HCT116 (cell line): ENCODE results near the gene DOK6. TPM values are rescaled to one million over a fixed set of nuclear protein-coding genes. Genes with fewer than 3 reads are reported as not detected.

Experiments
- ATAC-seq: fragments of 200-7000 bp; cut with Tn5 transposase; 2 replicates; pipeline ENCODE4 v1.9.1; 2020; ENCODE audit warnings: mild to moderate bottlenecking, moderate library complexity
- BruUV-seq: library from RNA; stranded (reverse); fragments of 400-500 nt; replicated peaks from 2 replicates; lab custom pipeline; 2021; lab: Mats Ljungman, UMichigan
- CTCF ChIA-PET: fragments of 300-600 bp; sonication (Branson Sonifier 250); formaldehyde crosslinking; loops from one replicate; lab custom pipeline; 2021; ENCODE audit warnings: antibody characterized with exemption; lab: Charles Lee
- POLR2A ChIA-PET: fragments of 300-600, 350-600 bp; sonication (Branson Sonifier 250); formaldehyde crosslinking; loops from one replicate; lab custom pipeline; 2021; ENCODE audit warnings: antibody characterized with exemption; lab: Charles Lee
- RAD21 ChIA-PET, 2 experiments: fragments of 300-600 bp; sonication (Branson Sonifier 250); formaldehyde crosslinking; loops; one replicate each; lab custom pipeline; 2023; ENCODE audit warnings: low total read pairs in 2 of 2; ENCODE audit not compliant: uncharacterized antibody in 2 of 2, unreplicated experiment in 2 of 2, low non-redundant PET in 1 of 2; lab: Charles Lee
- DNase-seq: peaks from one replicate; pipeline ENCODE4 v3.0.0-alpha.2; 2010; ENCODE audit warnings: low read depth, low spot score
- H2AFZ ChIP-seq: fragments of 200-600 bp; shearing (Covaris generic), sonication (generic); 2 replicates; pipeline ENCODE4 v1.6.1; 2017; ENCODE audit warnings: low read depth, mixed run types, mixed read lengths, antibody characterized with exemption, low read length; ENCODE audit not compliant: poor library complexity, severe bottlenecking
- H3K27ac ChIP-seq: 2 replicates; pipeline ENCODE4 v1.5.1; 2012; ENCODE audit warnings: low read depth, low read length
- H3K27me3 ChIP-seq: fragments of 200-600 bp; sonication (generic); 2 replicates; pipeline ENCODE4 v1.6.1; 2016; ENCODE audit warnings: mixed run types, low read length, mixed read lengths; ENCODE audit not compliant: insufficient read depth
- H3K36me3 ChIP-seq, 2 experiments: fragments of 200-500 bp in 1 of 2; fragments of 200-600 bp in 1 of 2; sonication (Bioruptor generic) in 1 of 2; sonication (generic) in 1 of 2; 2 replicates each; pipeline versions ENCODE4 v1.5.1 to v1.6.1; 2014 to 2016; ENCODE audit warnings: low read length in 2 of 2, inconsistent platforms in 1 of 2, mixed read lengths in 1 of 2, mixed run types in 1 of 2; ENCODE audit not compliant: insufficient read depth in 2 of 2, control insufficient read depth in 1 of 2
- H3K4me1 ChIP-seq, 2 experiments: fragments of 200-600 bp in 1 of 2; sonication (generic) in 1 of 2; 2 replicates each; pipeline versions ENCODE4 v1.5.1 to v1.6.1; 2012 to 2017; ENCODE audit warnings: low read length in 2 of 2, inconsistent platforms in 1 of 2, mild to moderate bottlenecking in 1 of 2, mixed read lengths in 1 of 2, mixed run types in 1 of 2, moderate library complexity in 1 of 2; ENCODE audit not compliant: insufficient read depth in 2 of 2, control insufficient read depth in 1 of 2
- H3K4me2 ChIP-seq: fragments of 200-600 bp; sonication (generic); 2 replicates; pipeline ENCODE4 v1.6.1; 2017; ENCODE audit warnings: mixed run types, low read length, mixed read lengths
- H3K4me3 ChIP-seq, 2 experiments: fragments of 200-600 bp in 1 of 2; sonication (generic) in 1 of 2; replicated peaks in 1 of 2; 2 replicates each; pipeline ENCODE4 v1.5.1; 2011 to 2016; ENCODE audit warnings: low read length in 2 of 2, control low read depth in 1 of 2, low read depth in 1 of 2, mild to moderate bottlenecking in 1 of 2, mixed read lengths in 1 of 2, mixed run types in 1 of 2
- H3K79me2 ChIP-seq: fragments of 200-600 bp; sonication (generic); 2 replicates; pipeline ENCODE4 v1.6.1; 2017; ENCODE audit warnings: mild to moderate bottlenecking, mixed run types, low read length, moderate library complexity, mixed read lengths; ENCODE audit not compliant: insufficient read depth
- H3K9ac ChIP-seq: fragments of 200-600 bp; sonication (generic); 2 replicates; pipeline ENCODE4 v1.6.1; 2016; ENCODE audit warnings: low read length, mixed read lengths
- H3K9me2 ChIP-seq: fragments of 200-600 bp; sonication (generic), shearing (Covaris generic); 2 replicates; pipeline ENCODE4 v1.6.1; 2017; ENCODE audit warnings: mixed run types, mild to moderate bottlenecking, moderate library complexity; ENCODE audit not compliant: insufficient read depth
- H3K9me3 ChIP-seq, 2 experiments: fragments of 200-500 bp in 1 of 2; fragments of 200-600 bp in 1 of 2; sonication (Bioruptor generic) in 1 of 2; sonication (generic) in 1 of 2; 2 replicates each; pipeline ENCODE4 v1.6.1; 2014 to 2017; ENCODE audit warnings: low read length in 2 of 2, mixed read lengths in 2 of 2, inconsistent platforms in 1 of 2, low read depth in 1 of 2, mild to moderate bottlenecking in 1 of 2, mixed run types in 1 of 2, moderate library complexity in 1 of 2; ENCODE audit not compliant: control insufficient read depth in 1 of 2, insufficient read depth in 1 of 2
- H4K20me1 ChIP-seq: fragments of 200-600 bp; sonication (generic), shearing (Covaris generic); 2 replicates; pipeline ENCODE4 v1.6.1; 2017; ENCODE audit warnings: mixed run types, mild to moderate bottlenecking, moderate library complexity; ENCODE audit not compliant: insufficient read depth
- CEBPB ChIP-seq: IDR thresholded peaks from 2 replicates; pipeline ENCODE4 v1.6.1; 2012; ENCODE audit warnings: low read depth
- FOSL1 ChIP-seq: IDR thresholded peaks from 2 replicates; pipeline ENCODE4 v1.6.1; 2012; ENCODE audit warnings: low read depth
- POLR2AphosphoS5 ChIP-seq: IDR thresholded peaks from 2 replicates; pipeline ENCODE4 v1.6.1; 2011; ENCODE audit warnings: mild to moderate bottlenecking, low read depth, low read length, moderate library complexity
- TCF7L2 ChIP-seq: IDR thresholded peaks from 2 replicates; pipeline ENCODE4 v1.7.0; 2011; ENCODE audit warnings: borderline replicate concordance, inconsistent platforms; ENCODE audit not compliant: insufficient read depth, insufficient read length; ENCODE audit errors: extremely low read depth
- YY1 ChIP-seq: IDR thresholded peaks from 2 replicates; pipeline ENCODE4 v1.6.1; 2011; ENCODE audit warnings: low read length, low read depth, moderate library complexity, mild to moderate bottlenecking; ENCODE audit not compliant: insufficient replicate concordance; ENCODE audit errors: extremely low read depth
- ZFX ChIP-seq: fragments of 450-650 bp; IDR thresholded peaks from 2 replicates; pipeline ENCODE4 v1.6.1; 2017
- intact Hi-C: fragments of 100-400 bp; cut with micrococcal nuclease; formaldehyde crosslinking; loops from 2 replicates; pipeline ENCODE4 v1.10.0; 2022
- total RNA-seq: library from RNA; stranded (reverse); gene quantifications from one replicate; pipeline ENCODE4 v1.2.1, GENCODE V29; 2021; ENCODE audit not compliant: unreplicated experiment
- TF ChIP-seq, protein P1 (sequence below), 3 experiments: fragments of 200-600 bp in 1 of 3; sonication (generic) in 1 of 3; IDR thresholded peaks in 2 of 3; conservative IDR thresholded peaks in 1 of 3; 2 replicates each; pipeline ENCODE4 v1.5.1; 2012 to 2017; ENCODE audit warnings: low read depth in 2 of 3, low read length in 2 of 3, antibody characterized with exemption in 1 of 3, borderline replicate concordance in 1 of 3, control low read depth in 1 of 3, mild to moderate bottlenecking in 1 of 3, mixed read lengths in 1 of 3, mixed run types in 1 of 3, moderate library complexity in 1 of 3; ENCODE audit not compliant: insufficient read depth in 1 of 3
- TF ChIP-seq, protein P2 (sequence below): IDR thresholded peaks from 2 replicates; pipeline ENCODE4 v1.6.1; 2011; ENCODE audit warnings: mild to moderate bottlenecking, low read length, moderate library complexity; ENCODE audit not compliant: insufficient replicate concordance; ENCODE audit errors: extremely low read depth
- TF ChIP-seq, protein P3 (sequence below): IDR thresholded peaks from 2 replicates; pipeline ENCODE4 v1.6.1; 2012
- TF ChIP-seq, protein P4 (sequence below): IDR thresholded peaks from 2 replicates; pipeline ENCODE4 v1.6.1; 2012; ENCODE audit warnings: low read depth

Gene DOK6
- total RNA-seq, 1 experiment from 2014 or later = not detected

DNA sequence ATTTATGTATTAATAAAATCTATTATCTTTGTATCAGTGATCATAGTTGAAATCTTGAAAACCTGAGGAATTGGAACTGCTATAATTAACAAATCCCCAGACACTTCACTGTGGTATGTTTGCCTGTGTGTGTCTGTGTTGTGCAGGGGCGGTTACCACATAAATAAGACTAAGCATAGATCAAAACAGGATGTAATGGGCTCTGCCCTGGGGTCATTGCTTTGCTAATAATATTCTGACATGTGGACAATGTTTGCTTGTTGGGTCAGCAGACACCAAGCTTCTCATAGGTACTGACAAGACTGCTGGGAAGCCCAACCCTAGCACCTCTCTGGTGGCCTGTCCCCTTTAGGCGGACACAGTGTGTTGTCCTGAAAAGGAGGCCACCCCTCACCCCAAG lies 35.8 kb upstream of the DOK6 start:
- Histone ChIP-seq H3K4me1 (no peaks in the 10 kb centered on the region), H3K4me3 (no peak overlapping the region), H3K27ac (no peak overlapping the region), H2AFZ (no peak overlapping the region), H4K20me1 (no peaks in the 10 kb centered on the region), H3K9me3 (no peaks in the 10 kb centered on the region), H3K36me3 (no peaks in the 10 kb centered on the region), H3K9me2 (no peaks in the 10 kb centered on the region), H3K79me2 (no peaks in the 10 kb centered on the region), H3K27me3 (no peaks in the 10 kb centered on the region), H3K9ac (no peak overlapping the region), H3K4me2 (no peak overlapping the region)
- POLR2A ChIA-PET = no interaction called here
- intact Hi-C loops = no loop called here
- CTCF ChIA-PET = no interaction called here
- TF ChIP-seq, protein P1, sequence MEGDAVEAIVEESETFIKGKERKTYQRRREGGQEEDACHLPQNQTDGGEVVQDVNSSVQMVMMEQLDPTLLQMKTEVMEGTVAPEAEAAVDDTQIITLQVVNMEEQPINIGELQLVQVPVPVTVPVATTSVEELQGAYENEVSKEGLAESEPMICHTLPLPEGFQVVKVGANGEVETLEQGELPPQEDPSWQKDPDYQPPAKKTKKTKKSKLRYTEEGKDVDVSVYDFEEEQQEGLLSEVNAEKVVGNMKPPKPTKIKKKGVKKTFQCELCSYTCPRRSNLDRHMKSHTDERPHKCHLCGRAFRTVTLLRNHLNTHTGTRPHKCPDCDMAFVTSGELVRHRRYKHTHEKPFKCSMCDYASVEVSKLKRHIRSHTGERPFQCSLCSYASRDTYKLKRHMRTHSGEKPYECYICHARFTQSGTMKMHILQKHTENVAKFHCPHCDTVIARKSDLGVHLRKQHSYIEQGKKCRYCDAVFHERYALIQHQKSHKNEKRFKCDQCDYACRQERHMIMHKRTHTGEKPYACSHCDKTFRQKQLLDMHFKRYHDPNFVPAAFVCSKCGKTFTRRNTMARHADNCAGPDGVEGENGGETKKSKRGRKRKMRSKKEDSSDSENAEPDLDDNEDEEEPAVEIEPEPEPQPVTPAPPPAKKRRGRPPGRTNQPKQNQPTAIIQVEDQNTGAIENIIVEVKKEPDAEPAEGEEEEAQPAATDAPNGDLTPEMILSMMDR (IDR thresholded peaks at IDR 0.05 in 2 of 3, conservative IDR thresholded peaks at IDR 0.05 in 1 of 3; ENCODE audit: borderline replicate concordance in 1 of 3, insufficient read depth in 1 of 3, low read depth in 2 of 3, low read length in 2 of 3) = no peak
- TF ChIP-seq, protein P2, sequence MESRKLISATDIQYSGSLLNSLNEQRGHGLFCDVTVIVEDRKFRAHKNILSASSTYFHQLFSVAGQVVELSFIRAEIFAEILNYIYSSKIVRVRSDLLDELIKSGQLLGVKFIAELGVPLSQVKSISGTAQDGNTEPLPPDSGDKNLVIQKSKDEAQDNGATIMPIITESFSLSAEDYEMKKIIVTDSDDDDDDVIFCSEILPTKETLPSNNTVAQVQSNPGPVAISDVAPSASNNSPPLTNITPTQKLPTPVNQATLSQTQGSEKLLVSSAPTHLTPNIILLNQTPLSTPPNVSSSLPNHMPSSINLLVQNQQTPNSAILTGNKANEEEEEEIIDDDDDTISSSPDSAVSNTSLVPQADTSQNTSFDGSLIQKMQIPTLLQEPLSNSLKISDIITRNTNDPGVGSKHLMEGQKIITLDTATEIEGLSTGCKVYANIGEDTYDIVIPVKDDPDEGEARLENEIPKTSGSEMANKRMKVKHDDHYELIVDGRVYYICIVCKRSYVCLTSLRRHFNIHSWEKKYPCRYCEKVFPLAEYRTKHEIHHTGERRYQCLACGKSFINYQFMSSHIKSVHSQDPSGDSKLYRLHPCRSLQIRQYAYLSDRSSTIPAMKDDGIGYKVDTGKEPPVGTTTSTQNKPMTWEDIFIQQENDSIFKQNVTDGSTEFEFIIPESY = no peak
- TF ChIP-seq ZFX (no peak), POLR2AphosphoS5 (no peak), TCF7L2 (no peak), FOSL1 (no peak), YY1 (no peak), CEBPB (no peak)
- TF ChIP-seq, protein P3, sequence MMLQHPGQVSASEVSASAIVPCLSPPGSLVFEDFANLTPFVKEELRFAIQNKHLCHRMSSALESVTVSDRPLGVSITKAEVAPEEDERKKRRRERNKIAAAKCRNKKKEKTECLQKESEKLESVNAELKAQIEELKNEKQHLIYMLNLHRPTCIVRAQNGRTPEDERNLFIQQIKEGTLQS = no peak
- TF ChIP-seq, protein P4, sequence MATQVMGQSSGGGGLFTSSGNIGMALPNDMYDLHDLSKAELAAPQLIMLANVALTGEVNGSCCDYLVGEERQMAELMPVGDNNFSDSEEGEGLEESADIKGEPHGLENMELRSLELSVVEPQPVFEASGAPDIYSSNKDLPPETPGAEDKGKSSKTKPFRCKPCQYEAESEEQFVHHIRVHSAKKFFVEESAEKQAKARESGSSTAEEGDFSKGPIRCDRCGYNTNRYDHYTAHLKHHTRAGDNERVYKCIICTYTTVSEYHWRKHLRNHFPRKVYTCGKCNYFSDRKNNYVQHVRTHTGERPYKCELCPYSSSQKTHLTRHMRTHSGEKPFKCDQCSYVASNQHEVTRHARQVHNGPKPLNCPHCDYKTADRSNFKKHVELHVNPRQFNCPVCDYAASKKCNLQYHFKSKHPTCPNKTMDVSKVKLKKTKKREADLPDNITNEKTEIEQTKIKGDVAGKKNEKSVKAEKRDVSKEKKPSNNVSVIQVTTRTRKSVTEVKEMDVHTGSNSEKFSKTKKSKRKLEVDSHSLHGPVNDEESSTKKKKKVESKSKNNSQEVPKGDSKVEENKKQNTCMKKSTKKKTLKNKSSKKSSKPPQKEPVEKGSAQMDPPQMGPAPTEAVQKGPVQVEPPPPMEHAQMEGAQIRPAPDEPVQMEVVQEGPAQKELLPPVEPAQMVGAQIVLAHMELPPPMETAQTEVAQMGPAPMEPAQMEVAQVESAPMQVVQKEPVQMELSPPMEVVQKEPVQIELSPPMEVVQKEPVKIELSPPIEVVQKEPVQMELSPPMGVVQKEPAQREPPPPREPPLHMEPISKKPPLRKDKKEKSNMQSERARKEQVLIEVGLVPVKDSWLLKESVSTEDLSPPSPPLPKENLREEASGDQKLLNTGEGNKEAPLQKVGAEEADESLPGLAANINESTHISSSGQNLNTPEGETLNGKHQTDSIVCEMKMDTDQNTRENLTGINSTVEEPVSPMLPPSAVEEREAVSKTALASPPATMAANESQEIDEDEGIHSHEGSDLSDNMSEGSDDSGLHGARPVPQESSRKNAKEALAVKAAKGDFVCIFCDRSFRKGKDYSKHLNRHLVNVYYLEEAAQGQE = no peak
- BruUV-seq = no TSS peak
- no peak for DNase-seq
- RAD21 ChIA-PET = no interaction called here
- ATAC-seq = no peak
